Right ventricle myocardium inferior (tissue), 1 donor: ENCODE data around the gene KLC1. TPM values are rescaled to one million over a fixed set of nuclear protein-coding genes. Genes with fewer than 3 reads are reported as not detected.

Experiments used
- ATAC-seq: fragments of 200-7000 bp; cut with Tn5 transposase; one replicate; pipeline ENCODE4 v1.9.1; 2020; ENCODE audit warnings: mild to moderate bottlenecking, moderate library complexity
- DNase-seq: peaks from one replicate; pipeline ENCODE4 v3.0.0; 2021; ENCODE audit errors: missing footprints
- intact Hi-C: fragments of 100-400 bp; cut with DNase I; formaldehyde crosslinking; loops from one replicate; pipeline ENCODE4 v1.11.0; 2022
- total RNA-seq: library from RNA; stranded (reverse); fragmentation: NEBNext Ultra II Directional; extraction: Animal tissue kit (Norgen Biotek cat#: 25700); gene quantifications from one replicate; pipeline ENCODE4 v1.2.1, GENCODE V29; 2021
- donor health status: DM: no; HTN: yes; CAD: no; lungs with severe emphysema.

Gene KLC1
- total RNA-seq, 1 donor from 2014 or later = 151 TPM

DNA sequence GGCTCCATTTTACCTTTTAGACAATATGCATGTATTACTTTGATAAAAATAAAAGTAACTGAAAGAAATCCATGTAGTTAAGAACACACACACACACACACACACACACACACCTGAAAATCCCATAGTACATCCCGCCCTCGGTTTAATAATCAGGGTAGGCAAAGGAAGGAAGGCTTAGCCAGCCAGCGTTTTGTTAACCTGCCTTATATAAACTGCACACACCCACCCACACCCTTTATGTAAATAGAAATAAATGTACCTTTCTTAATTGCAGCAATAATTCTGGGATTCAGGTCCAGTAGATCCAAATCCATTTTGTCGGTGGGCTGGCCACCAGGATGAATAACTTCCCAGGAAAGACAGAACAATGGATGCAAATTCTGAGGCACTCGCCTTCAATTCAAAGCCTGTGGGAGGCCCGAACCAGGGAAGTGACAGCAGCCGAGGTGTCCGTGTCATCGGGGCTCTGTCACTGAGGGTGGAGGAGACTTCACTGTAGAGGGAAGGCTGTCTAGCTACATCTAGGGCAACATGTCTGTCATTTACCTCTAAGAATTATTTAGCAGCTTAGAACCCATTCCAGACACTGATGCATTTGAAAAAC lies 81.9 kb downstream of the KLC1 start:
- intact Hi-C loops = loop anchor here (10.0 kb wide), 1 partner anchor 146 kb away; the partner anchor contains the start of genes BAG5 and COA8
- peak; percentile 20 for DNase-seq
- ATAC-seq = no peak

DNA sequence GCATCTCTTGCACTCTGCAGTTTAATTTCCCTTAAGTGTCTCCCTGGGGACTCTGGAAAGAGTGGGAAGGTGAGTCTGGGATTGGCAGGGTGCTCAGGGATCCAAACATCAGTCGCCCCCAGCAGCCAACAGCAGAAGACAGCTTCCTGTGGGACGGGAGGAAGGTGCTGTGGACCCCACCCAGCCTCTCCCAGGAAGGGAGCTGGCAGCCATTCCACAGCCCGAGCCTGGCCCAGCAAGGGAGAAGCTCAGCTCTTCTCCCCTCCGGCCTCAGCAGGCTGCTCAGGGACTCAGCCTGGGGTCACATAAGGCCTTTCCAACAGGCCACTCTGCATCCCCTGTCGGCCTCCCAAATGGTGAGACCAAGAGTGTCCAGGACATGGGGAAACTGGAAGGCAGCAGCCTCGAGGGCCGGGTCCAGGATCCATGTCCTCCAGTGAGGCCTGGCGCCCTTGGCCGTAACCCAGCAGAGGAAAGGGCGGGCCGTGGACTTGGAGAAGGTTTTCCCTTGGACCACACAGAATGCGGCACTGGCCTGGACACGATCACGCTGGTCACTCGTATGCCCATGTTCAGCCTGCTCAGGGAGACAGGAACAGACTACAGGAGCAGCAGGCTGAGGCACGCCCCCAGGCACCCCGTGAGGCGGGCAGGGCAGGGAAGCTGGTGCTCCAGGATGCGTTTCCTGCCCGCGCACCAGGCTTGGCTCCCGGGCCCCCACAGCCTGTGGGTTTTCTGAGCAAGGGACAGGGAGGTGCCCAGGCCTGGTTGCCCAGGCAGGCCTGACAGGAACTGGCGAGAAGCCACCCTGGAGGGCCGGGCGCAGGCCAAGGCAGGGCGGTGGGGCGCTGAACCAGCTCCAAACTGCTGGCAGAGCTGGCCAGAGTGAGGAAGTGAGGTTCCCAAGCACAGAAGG lies 82.8 kb downstream of the KLC1 start:
- peak; percentile 2 for ATAC-seq
- intact Hi-C loops = loop anchor here (10.0 kb wide), 1 partner anchor 147 kb away; the partner anchor contains the start of genes BAG5 and COA8
- peak; percentile 76 for DNase-seq

DNA sequence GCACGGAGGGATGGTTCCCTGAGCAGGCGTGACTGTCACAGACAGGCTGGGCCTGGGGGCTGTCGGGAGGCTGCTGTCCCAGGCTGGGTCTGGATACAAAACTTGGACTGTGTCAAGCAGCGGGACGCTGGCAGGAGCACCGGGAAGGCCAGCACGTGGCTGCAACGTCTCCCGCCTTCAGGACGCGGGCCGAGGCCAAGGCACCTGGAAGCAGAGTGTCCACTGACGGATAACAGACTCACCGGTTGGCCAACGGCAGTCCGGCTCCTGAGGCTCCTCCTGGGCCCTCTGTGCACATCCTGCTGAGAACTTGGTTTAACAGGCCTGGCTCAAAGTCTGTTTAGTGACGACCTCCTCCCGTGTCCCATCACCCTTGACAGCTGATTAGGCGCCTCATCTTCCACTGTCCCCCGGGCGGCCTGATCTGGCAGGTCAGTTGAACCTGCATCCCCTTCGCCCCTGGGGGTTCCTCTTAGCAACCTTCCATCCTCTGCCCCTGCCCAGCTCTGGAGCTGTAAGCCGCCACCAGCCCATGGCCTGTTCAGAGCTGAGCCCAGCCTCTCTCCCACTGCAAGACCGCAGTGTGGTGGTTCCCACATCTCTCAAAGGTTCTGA lies 83.7 kb downstream of the KLC1 start:
- intact Hi-C loops = loop anchor here (10.0 kb wide), 1 partner anchor 148 kb away; the partner anchor contains the start of genes BAG5 and COA8
- no peak for ATAC-seq
- DNase-seq = no peak

DNA sequence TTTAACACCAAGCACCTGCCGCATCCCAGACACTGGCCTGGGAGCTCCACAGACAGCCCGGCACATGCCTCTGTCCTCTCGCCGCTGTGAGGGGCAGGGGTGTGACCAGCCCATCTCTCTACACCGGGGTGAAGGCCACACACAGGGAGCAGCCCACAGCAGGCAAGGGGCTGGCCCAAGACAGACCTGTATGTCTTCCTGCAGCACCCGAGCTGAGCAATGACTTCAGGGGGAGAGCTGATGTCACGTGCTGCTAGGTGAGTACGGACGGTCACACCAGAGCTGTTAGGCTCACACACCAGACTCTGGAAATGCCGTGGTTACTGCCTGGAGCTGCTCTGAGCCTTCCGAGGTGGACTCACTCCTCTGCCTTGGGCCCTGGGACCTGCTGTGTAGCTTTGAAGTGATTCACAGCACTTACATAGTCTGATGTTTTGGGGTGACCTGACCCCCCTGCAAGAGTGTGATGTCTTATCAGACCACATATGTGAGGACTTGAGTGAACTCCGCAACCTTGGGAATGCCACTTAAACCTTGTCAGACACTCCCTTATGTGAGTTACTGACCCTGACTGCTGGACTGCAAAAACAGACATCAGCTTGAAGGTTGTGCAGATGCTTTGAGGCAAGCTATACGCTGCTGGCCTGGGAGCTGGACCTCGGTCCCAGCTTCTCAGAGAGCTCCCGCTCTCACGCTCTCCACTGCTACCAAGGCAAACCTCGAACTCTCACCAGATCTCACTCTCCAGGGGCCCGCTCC lies 84.5 kb downstream of the KLC1 start:
- intact Hi-C loops = loop anchor here (2.0 to 10.0 kb wide), 2 partner anchors 149 to 197 kb away; partner anchors contain the start of genes BAG5 and COA8
- ATAC-seq = no peak
- no peak for DNase-seq

DNA sequence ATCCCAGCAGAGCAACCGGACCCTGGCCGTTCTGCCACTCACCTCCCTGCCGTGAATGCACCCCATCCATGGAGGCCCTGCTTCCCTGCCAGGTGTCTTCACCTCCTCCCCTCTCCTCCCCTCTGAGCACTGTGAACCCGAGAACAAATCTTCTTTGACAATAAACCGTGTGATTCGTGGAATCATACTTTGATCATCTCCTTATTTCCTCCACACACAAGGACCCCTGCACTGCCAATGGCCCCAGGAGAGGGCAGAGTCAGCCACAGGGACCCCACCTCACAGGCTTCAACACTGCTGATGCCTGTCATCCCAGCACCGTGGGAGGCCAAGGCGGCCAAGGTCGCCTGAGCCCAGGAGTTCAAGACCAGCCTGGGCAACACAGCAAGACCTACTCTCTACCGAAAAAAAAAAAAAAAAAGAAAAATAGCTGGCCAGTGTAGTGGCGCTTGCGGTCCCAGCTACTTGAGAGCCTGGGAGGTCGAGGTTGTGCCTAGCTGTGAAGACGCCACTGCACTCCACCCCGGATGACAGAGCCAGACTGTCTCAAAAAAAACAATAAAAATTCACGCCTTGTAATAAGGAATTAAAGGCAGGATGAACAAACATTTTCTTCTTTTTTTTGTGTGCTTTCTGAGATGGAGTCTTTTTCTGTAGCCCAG lies 85.2 kb downstream of the KLC1 start:
- DNase-seq (no peak), ATAC-seq (no peak)
- intact Hi-C loops = loop anchor here (2.0 to 10.0 kb wide), 2 partner anchors 149 to 197 kb away; partner anchors contain the start of genes BAG5 and COA8

DNA sequence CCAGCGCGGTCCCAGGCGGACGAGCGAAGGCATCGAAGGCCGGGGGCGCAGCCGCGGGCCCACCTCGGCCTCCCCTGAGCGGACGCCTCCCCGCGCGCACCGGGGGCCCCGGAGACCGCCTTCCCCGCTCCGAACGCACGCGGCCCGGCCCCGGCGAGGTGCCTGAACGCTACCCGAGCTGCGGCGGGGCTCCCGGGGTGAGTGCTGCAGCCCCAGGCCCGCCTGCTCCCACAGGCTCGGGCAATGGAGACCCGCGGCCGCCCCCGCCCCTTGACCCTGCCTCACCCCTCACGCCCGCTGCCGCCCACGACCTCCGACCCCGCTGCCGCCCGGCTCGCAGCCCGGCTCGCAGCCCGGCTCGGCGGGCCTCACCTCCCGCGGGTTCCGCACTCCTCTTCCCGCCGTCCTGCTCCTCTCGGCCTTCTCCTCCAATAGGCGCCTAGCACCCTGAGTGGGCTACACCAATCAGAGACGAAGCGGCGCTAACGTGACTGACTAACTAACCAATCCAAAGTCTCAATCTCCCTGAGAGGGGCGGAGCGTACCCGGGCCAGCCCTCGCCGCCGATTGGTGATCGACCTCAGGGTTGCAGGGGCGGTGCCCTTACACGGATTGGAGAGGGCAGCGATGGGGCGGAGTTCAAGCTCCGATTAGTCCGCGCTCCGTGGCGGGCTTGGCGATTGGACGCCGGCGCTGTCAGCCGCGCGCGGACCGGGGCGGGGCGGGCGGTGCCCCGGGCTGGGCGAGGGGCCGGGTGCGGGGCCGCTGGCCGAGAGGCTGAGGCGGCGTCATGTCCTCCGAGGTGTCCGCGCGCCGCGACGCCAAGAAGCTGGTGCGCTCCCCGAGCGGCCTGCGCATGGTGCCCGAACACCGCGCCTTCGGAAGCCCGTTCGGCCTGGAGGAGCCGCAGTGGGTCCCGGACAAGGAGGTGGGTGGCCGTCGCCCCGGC lies 86.3 kb downstream of the KLC1 start, which contains the start of the genes XRCC3 and ZFYVE21:
Gene XRCC3, minus strand, starts transcription at position 400 of the 949 bp plus-strand sequence. CDS start 4,364 bp downstream, outside the sequence.
Gene ZFYVE21, plus strand, starts transcription at position 759 of the 949 bp plus-strand sequence. Its CDS starts 32 bp downstream, at position 791.
- DNase-seq (peak; percentile 100), ATAC-seq (peak; percentile 97)
- intact Hi-C loops = loop anchor here (2.0 to 10.0 kb wide), 2 partner anchors 151 to 195 kb away; partner anchors contain the start of genes BAG5 and COA8

DNA sequence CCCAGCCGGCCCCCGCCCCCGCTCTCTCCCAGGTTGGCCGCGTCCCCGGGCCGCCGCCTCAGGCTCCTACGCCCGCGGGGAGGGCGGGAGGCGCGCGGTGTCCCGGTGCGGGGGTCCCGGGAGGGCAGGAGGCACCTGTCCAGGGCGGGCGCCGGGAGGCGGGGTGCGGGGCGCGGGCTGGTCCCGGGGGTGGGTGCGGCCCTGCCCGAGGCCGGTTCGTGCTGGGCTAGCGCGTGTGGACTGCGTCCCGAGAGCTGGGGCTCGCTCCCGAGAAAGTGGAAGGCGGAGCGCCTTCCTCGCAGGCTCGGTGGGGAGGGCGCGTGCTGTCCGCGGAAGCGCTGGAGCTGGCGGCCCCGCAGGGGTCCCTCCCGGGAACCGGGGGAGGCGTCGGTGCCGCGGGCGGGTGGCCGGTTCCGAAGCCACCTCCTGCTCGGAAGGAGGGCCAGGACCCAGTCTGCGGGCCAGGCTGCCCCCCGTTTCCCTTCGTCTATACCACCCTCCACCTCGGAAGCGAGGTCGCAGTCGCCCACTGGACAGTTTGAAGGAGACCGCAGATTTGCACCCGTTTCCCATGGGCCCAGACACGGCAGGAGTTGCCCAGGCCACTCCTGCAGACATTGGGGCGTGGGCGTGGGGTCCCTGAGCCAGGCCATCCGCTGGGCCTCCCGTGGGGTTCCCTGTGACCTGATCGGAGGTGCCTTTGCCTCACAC lies 87.2 kb downstream of the KLC1 start:
- no peak for ATAC-seq
- peak; percentile 66 for DNase-seq
- intact Hi-C loops = loop anchor here (10.0 kb wide), 1 partner anchor 151 kb away; the partner anchor contains the start of genes BAG5 and COA8

DNA sequence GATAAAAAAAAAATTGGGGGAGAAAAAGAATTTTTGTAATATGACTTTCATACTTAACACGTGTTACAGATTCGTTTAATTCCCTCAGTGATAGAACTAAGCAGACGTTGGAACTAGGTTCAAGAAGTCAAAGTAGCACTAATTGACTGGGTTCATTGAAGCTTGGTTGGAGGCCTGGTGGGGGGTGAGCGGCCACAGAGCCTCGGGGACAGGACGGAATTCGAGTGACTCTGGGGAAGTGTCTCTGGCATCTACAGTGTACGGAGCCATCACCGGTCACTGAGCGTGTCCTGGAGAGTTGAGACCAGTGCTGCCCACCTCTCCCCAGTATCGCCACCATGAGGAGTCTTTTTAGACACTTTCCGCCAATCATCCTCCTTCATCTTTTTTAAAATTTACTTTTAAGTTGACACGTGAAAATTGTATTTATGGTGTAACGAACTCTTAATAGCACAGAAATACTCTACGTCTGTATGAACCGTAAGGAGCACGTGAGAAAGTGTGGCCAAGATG lies 87.9 kb downstream of the KLC1 start:
- ATAC-seq (no peak), DNase-seq (peak; percentile 64)
- intact Hi-C loops = loop anchor here (10.0 kb wide), 1 partner anchor 152 kb away; the partner anchor contains the start of genes BAG5 and COA8

DNA sequence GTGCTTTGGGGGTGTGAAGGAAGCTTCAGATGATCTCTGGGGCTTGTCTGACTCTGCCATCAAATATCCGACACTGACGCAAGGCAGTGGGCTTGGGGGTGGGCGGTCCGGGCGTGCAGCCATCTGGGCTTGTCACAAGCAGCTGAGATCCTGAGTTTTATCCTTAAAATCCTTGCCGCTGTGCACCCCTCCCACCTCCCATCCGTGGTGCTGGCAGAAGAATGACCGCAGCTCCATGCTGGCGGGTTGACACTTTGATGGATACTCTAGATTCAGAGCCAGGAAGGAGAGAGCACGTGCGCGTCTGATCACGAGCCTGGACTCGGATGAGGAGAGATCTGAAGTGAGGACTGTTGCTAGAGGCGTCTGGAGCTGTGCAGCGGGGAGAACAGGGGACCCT lies 89.6 kb downstream of the KLC1 start:
- ATAC-seq (no peak), DNase-seq (peak; percentile 58)
- intact Hi-C loops = loop anchor here (10.0 kb wide), 1 partner anchor 154 kb away; the partner anchor contains the start of genes BAG5 and COA8

DNA sequence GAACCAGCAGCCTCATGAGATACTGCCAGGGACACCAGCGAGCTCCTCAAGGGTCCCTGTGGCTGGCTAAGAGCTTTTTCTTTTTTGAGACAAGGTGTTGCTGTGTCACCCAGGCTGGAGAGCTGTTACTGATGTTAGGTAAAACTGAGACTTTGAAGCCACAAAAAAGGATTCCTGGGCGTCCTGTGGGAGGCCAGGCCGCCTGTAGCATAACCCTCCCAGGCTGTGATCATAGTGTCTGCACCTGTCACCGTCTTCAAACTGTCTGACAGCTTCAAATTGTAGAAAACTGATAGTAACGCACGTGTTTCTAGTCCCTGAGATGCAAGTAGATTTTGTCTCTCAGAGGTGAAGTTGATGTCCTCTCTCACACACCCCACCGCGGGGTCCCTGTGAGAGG lies 90.7 kb downstream of the KLC1 start:
- ATAC-seq = no peak
- intact Hi-C loops = loop anchor here (10.0 kb wide), 1 partner anchor 155 kb away; the partner anchor contains the start of genes BAG5 and COA8
- no peak for DNase-seq

DNA sequence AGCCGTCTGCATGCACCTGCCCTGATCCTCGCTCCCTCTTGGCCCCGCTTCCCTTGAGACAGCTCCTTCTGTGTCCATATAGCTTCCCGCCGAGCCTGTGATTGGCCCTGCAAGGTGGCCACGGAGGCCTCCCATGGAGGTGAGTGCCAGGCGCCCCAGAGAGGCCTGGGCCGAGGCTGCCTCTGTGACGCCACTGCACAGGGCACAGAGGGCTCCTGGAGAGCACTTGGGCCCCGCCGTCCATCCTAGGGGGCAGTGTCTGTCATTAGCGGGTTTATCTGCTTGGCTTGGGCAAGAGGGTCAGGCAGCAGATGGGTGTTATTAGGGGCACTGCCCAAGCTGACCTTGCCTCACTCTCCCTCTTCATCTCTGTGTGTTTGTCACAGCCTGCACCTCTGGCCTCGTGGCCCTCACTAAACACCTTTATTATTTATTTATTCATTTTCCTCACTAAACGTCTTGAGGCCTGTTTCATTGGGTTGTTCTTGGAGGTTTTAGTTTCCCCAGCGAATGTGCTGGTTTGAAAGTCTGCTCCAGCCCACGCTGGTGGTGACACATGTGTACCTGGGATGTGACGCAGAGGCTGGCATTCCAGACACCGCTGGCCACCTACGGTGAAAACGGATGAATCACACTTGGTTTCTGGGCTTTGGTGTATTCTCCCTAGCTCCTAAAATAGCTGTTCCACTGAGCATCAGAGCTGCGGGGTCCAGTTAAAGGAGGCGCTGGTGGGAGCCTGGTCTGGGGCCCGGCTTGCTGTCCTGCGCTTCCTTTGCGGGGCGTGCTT lies 92.5 kb downstream of the KLC1 start:
- ATAC-seq (no peak), DNase-seq (no peak)
- intact Hi-C loops = no loop called here

DNA sequence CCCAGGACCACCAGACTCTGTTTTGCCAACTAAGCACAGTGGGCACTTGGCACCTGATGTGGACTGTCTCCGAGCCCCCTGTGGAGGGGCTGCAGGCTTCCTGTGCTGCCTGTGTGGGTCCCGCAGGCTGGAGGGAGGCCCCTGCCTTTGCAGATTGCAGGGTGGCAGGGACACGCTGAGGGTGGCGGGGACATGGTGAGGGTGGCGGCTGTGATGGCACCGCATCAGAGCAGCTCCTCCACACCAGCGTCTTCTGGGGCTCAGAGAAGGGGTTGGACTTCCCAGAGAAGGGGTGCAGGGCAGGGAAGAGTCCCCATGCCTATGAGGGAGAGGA lies 94.7 kb downstream of the KLC1 start:
- DNase-seq (no peak), ATAC-seq (no peak)
- intact Hi-C loops = no loop called here

DNA sequence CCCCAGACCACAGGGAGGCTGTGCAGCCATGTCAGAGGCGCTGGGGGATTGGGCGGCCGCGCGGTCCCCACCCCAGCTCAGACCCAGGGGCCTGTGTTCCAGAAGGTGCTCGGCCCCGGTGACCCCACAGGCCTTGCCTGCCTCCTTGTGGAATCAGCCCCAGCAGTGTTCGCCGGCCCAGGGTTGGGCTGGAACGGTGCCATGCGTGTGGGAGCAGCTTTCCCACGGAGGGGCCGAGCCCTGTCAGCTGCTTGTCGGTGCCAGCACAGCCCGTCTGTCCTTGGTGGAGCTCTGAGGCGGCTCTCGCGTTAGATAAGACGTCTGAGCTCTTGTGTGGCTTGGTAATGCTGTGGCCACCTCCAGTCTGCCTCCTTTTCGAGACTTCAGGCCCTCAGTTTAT lies 95.1 kb downstream of the KLC1 start:
- intact Hi-C loops = no loop called here
- DNase-seq = peak; percentile 84
- ATAC-seq = peak; percentile 80

DNA sequence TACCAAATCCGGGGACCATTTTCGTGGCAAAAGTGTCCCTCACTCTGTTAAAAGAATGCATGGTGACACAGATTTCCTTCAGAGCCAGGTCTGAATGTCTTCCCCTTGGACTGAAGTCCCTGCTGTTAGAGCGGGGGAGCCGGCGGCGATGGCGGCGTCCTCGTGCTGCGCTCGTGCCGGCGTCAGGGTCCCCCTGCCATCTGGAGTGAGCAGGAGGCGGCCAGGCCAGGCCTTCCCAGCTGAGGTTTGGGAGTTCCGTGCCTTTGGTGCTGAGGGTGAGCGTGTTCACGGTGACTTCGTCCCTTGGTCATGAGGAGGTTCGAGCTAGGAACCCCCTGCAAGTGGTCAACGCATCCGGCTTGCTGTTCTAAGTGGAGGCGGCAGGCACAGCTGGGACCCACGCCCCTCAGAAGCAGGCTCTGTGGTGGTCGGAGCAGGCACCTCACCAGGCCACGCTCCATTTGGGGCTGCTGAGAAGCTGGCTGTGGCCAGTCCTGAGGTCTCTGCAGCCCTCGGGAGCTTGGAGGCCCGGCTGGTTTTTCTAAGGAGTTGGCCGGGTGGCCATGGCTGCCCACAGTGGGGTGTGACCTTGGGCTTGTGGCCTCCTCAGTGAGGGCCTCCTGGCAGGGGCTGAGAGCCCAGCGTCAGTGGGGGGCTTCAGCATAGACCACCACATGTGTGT lies 96.1 kb downstream of the KLC1 start:
- ATAC-seq (no peak), DNase-seq (no peak)
- intact Hi-C loops = no loop called here
